PC-9 (cell line): Measurements from ENCODE around the gene ATP2B2. TPM values are rescaled to one million over a fixed set of nuclear protein-coding genes. Genes with fewer than 3 reads are reported as not detected.

Experiments
- BruUV-seq: library from RNA; stranded (reverse); fragments of 400-500 nt; replicated peaks from 2 replicates; lab custom pipeline; 2021; lab: Mats Ljungman, UMichigan
- CTCF ChIA-PET: fragments of 300-600 bp; sonication (Branson Sonifier 250); formaldehyde crosslinking; loops from one replicate; lab custom pipeline; 2022; ENCODE audit warnings: antibody characterized with exemption; lab: Charles Lee
- POLR2A ChIA-PET: fragments of 300-600 bp; sonication (Branson Sonifier 250); formaldehyde crosslinking; loops from one replicate; lab custom pipeline; 2022; ENCODE audit warnings: antibody characterized with exemption; ENCODE audit not compliant: unreplicated experiment; lab: Charles Lee
- DNase-seq, 2 experiments: peaks; one replicate each; pipeline versions ENCODE4 v3.0.0 to v3.0.0-alpha.2; 2015 to 2022; ENCODE audit warnings: mixed read lengths in 1 of 2
- H2AFZ ChIP-seq: fragments of 200-600 bp; sonication (generic); 2 replicates; pipeline ENCODE4 v1.8.1; 2017; ENCODE audit warnings: antibody characterized with exemption
- H3F3A ChIP-seq: fragments of 200-600 bp; sonication (generic); 2 replicates; pipeline ENCODE4 v1.8.1; 2017; ENCODE audit warnings: antibody characterized with exemption, mild to moderate bottlenecking, low read depth; ENCODE audit not compliant: insufficient read depth
- H3K27ac ChIP-seq: fragments of 200-600 bp; sonication (generic); 2 replicates; pipeline ENCODE4 v1.6.1; 2016; ENCODE audit warnings: mixed run types
- H3K27me3 ChIP-seq: fragments of 200-600 bp; sonication (generic); 2 replicates; pipeline ENCODE4 v1.6.1; 2016; ENCODE audit warnings: low read depth, mixed run types; ENCODE audit not compliant: insufficient read depth
- H3K36me3 ChIP-seq: fragments of 200-600 bp; sonication (generic); 2 replicates; pipeline ENCODE4 v1.6.1; 2016; ENCODE audit warnings: low read depth, mixed run types
- H3K4me1 ChIP-seq: fragments of 200-600 bp; sonication (generic); replicated peaks from 2 replicates; pipeline ENCODE4 v1.6.1; 2016; ENCODE audit warnings: mixed run types; ENCODE audit not compliant: insufficient read depth
- H3K4me2 ChIP-seq: fragments of 200-600 bp; sonication (generic); 2 replicates; pipeline ENCODE4 v1.6.1; 2017; ENCODE audit warnings: mixed run types
- H3K4me3 ChIP-seq: fragments of 200-600 bp; sonication (generic); 2 replicates; pipeline ENCODE4 v1.6.1; 2016; ENCODE audit warnings: mixed run types
- H3K79me2 ChIP-seq: fragments of 200-600 bp; sonication (generic); 2 replicates; pipeline ENCODE4 v1.6.1; 2017; ENCODE audit warnings: low read depth, mixed run types
- H3K9me2 ChIP-seq: fragments of 200-600 bp; sonication (generic); 2 replicates; pipeline ENCODE4 v1.8.1; 2017; ENCODE audit warnings: mild to moderate bottlenecking; ENCODE audit not compliant: insufficient read depth
- H3K9me3 ChIP-seq: fragments of 200-600 bp; sonication (generic); 2 replicates; pipeline ENCODE4 v1.8.1; 2016; ENCODE audit warnings: low read depth; ENCODE audit not compliant: insufficient read depth
- H4K20me1 ChIP-seq: fragments of 200-600 bp; sonication (generic); 2 replicates; pipeline ENCODE4 v1.8.1; 2017; ENCODE audit not compliant: insufficient read depth
- EZH2 ChIP-seq: fragments of 200-600 bp; sonication (generic); IDR thresholded peaks from 2 replicates; pipeline ENCODE4 v1.8.0; 2017; ENCODE audit warnings: antibody characterized with exemption, low read depth
- intact Hi-C: fragments of 100-400 bp; cut with micrococcal nuclease; formaldehyde crosslinking; loops from one replicate; pipeline ENCODE4 v1.10.0; 2022; ENCODE audit not compliant: unreplicated experiment
- total RNA-seq: library from RNA; stranded (reverse); gene quantifications from 2 replicates; pipeline ENCODE4 v1.2.3, GENCODE V29; 2021
- TF ChIP-seq, protein P1 (sequence below): fragments of 200-600 bp; sonication (generic); conservative IDR thresholded peaks from 2 replicates; pipeline ENCODE4 v1.6.1; 2017; ENCODE audit warnings: mixed run types, antibody characterized with exemption, mild to moderate bottlenecking, moderate library complexity

The ATP2B2 gene
- total RNA-seq, 1 experiment from 2014 or later: not detected

- no TSS peak for BruUV-seq
- ChIA-PET POLR2A (interaction anchor here (0.6 kb wide), 1 partner anchor 462 kb away, joined by 3 read pairs; no protein-coding TSS in a partner anchor), CTCF (no interaction called here)
- H3K4me3 ChIP-seq: no peak overlapping the region
- peaks cover 15% of the 10 kb centered on the region for H4K20me1 ChIP-seq
- peaks cover 43% of the 10 kb centered on the region; the same call in 1 of the 2 replicates for H3K36me3 ChIP-seq
- intact Hi-C loops: no loop called here
- no peak for DNase-seq
- no peak overlapping the region for H3K27ac ChIP-seq
- peaks cover 15% of the 10 kb centered on the region; the same call in 1 of the 2 replicates for H3F3A ChIP-seq
- H3K27me3 ChIP-seq: no peaks in the 10 kb centered on the region
- no peaks in the 10 kb centered on the region for H3K9me3 ChIP-seq
- TF ChIP-seq, protein P1, sequence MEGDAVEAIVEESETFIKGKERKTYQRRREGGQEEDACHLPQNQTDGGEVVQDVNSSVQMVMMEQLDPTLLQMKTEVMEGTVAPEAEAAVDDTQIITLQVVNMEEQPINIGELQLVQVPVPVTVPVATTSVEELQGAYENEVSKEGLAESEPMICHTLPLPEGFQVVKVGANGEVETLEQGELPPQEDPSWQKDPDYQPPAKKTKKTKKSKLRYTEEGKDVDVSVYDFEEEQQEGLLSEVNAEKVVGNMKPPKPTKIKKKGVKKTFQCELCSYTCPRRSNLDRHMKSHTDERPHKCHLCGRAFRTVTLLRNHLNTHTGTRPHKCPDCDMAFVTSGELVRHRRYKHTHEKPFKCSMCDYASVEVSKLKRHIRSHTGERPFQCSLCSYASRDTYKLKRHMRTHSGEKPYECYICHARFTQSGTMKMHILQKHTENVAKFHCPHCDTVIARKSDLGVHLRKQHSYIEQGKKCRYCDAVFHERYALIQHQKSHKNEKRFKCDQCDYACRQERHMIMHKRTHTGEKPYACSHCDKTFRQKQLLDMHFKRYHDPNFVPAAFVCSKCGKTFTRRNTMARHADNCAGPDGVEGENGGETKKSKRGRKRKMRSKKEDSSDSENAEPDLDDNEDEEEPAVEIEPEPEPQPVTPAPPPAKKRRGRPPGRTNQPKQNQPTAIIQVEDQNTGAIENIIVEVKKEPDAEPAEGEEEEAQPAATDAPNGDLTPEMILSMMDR: no peak
- no peak for TF ChIP-seq EZH2
- H3K79me2 ChIP-seq: no peaks in the 10 kb centered on the region
- no peak overlapping the region for H2AFZ ChIP-seq
- no peaks in the 10 kb centered on the region for H3K9me2 ChIP-seq
- no peaks in the 10 kb centered on the region for H3K4me1 ChIP-seq
- H3K4me2 ChIP-seq: no peak overlapping the region
Observed at GRCh38 chr3:10303785-10304184, 201.6 kb downstream of the ATP2B2 start.

- no peak overlapping the region for H3K27ac ChIP-seq
- no peaks in the 10 kb centered on the region for H3K79me2 ChIP-seq
- no peak for DNase-seq
- peaks cover 41% of the 10 kb centered on the region; the same call in 1 of the 2 replicates for H3K36me3 ChIP-seq
- intact Hi-C loops: no loop called here
- no peak for TF ChIP-seq EZH2
- TF ChIP-seq, protein P1: no peak
- no TSS peak for BruUV-seq
- H3K4me3 ChIP-seq: no peak overlapping the region
- no peaks in the 10 kb centered on the region for H3K27me3 ChIP-seq
- no peaks in the 10 kb centered on the region for H3K9me3 ChIP-seq
- H3F3A ChIP-seq: peaks cover 15% of the 10 kb centered on the region; the same call in 1 of the 2 replicates
- H3K9me2 ChIP-seq: no peaks in the 10 kb centered on the region
- no peaks in the 10 kb centered on the region for H3K4me1 ChIP-seq
- CTCF ChIA-PET: no interaction called here
- no peak overlapping the region for H2AFZ ChIP-seq
- no peak overlapping the region for H3K4me2 ChIP-seq
- POLR2A ChIA-PET: no interaction called here
- H4K20me1 ChIP-seq: peaks cover 15% of the 10 kb centered on the region
Observed at GRCh38 chr3:10303105-10303504, 202.3 kb downstream of the ATP2B2 start.

- Histone ChIP-seq H3K36me3 (peaks cover 30% of the 10 kb centered on the region; the same call in 1 of the 2 replicates), H3K4me1 (no peaks in the 10 kb centered on the region), H3K27ac (no peak overlapping the region), H3K4me2 (no peak overlapping the region), H4K20me1 (peaks cover 15% of the 10 kb centered on the region), H3K27me3 (no peaks in the 10 kb centered on the region), H3K79me2 (no peaks in the 10 kb centered on the region), H3K4me3 (no peak overlapping the region), H3K9me2 (no peaks in the 10 kb centered on the region), H3F3A (peaks cover 15% of the 10 kb centered on the region; the same call in 1 of the 2 replicates), H2AFZ (no peak overlapping the region), H3K9me3 (no peaks in the 10 kb centered on the region)
- CTCF ChIA-PET: no interaction called here
- intact Hi-C loops: no loop called here
- TF ChIP-seq, protein P1: no peak
- no peak for TF ChIP-seq EZH2
- BruUV-seq: no TSS peak
- POLR2A ChIA-PET: no interaction called here
- no peak for DNase-seq
Observed at GRCh38 chr3:10300087-10300486, 205.3 kb downstream of the ATP2B2 start.
